B cell (primary cell): Measurements from ENCODE around the gene TRIM65. TPM values are rescaled to one million over a fixed set of nuclear protein-coding genes. Genes with fewer than 3 reads are reported as not detected.

Experiments
- ATAC-seq: fragments of 200-7000 bp; cut with Tn5 transposase; one replicate; pipeline ENCODE4 v1.10.0; 2021; ENCODE audit warnings: low read depth, mild to moderate bottlenecking, moderate number of reproducible peaks, moderate library complexity
- CTCF ChIA-PET: fragments of 350-600 bp; sonication (Branson Sonifier 250); formaldehyde crosslinking; loops from one replicate; lab custom pipeline; 2021; ENCODE audit warnings: antibody characterized with exemption, inconsistent platforms; lab: Charles Lee
- POLR2A ChIA-PET: fragments of 350-600 bp; sonication (Branson Sonifier 250); formaldehyde crosslinking; loops from one replicate; lab custom pipeline; 2021; ENCODE audit warnings: antibody characterized with exemption; lab: Charles Lee
- DNase-seq: peaks from one replicate; pipeline ENCODE4 v3.0.0; 2013
- H2AFZ ChIP-seq: 2 replicates; pipeline ENCODE4 v1.6.1; 2012; ENCODE audit warnings: mild to moderate bottlenecking, low read depth, low read length; ENCODE audit not compliant: insufficient read depth, poor library complexity, severe bottlenecking
- H3K27ac ChIP-seq, 2 donors: 1 replicate in 1 of 2; 2 replicates in 1 of 2; pipeline ENCODE4 v1.5.1; 2012 to 2013; ENCODE audit warnings: low read length in 2 of 2, mild to moderate bottlenecking in 2 of 2, moderate library complexity in 1 of 2
- H3K27me3 ChIP-seq, 4 experiments: fragments of 200-600 bp in 1 of 4; sonication (generic) in 1 of 4; replicated peaks in 1 of 4; 1 replicate in 2 of 4; 2 replicates in 2 of 4; pipeline versions ENCODE4 v1.6.1 to v1.7.0; 2013 to 2016; ENCODE audit warnings: low read length in 3 of 4, mild to moderate bottlenecking in 2 of 4, mixed read lengths in 1 of 4, moderate library complexity in 1 of 4; ENCODE audit not compliant: insufficient read depth in 4 of 4, control insufficient read depth in 3 of 4; ENCODE audit errors: control extremely low read depth in 1 of 4
- H3K36me3 ChIP-seq, 2 experiments: replicated peaks in 1 of 2; 1 replicate in 1 of 2; 2 replicates in 1 of 2; pipeline versions ENCODE4 v1.6.1 to v1.7.1; 2013; ENCODE audit warnings: low read length in 1 of 2; ENCODE audit not compliant: insufficient read depth in 2 of 2, control insufficient read depth in 1 of 2; ENCODE audit errors: control extremely low read depth in 1 of 2, extremely low read depth in 1 of 2
- H3K4me1 ChIP-seq, 2 donors: fragments of 200-600 bp in 1 of 2; sonication (generic) in 1 of 2; 1 replicate in 1 of 2; 2 replicates in 1 of 2; pipeline versions ENCODE4 v1.5.1 to v1.6.1; 2013 to 2017; ENCODE audit warnings: low read length in 2 of 2; ENCODE audit not compliant: control insufficient read depth in 2 of 2, insufficient read depth in 2 of 2
- H3K4me2 ChIP-seq: replicated peaks from 2 replicates; pipeline ENCODE3; 2012; ENCODE audit warnings: mild to moderate bottlenecking, low read depth, low read length; ENCODE audit not compliant: poor library complexity, severe bottlenecking
- H3K4me3 ChIP-seq, 5 experiments: fragments of 200-600 bp in 1 of 5; sonication (generic) in 1 of 5; 1 replicate in 3 of 5; 2 replicates in 2 of 5; pipeline versions ENCODE4 v1.5.1 to v1.7.0; 2011 to 2016; ENCODE audit warnings: low read length in 4 of 5, mild to moderate bottlenecking in 4 of 5, low read depth in 2 of 5, control low read depth in 1 of 5, moderate library complexity in 1 of 5; ENCODE audit not compliant: insufficient read depth in 1 of 5; ENCODE audit errors: control extremely low read depth in 1 of 5, extremely low read depth in 1 of 5
- H3K79me2 ChIP-seq: fragments of 200-600 bp; sonication (generic); one replicate; pipeline ENCODE4 v1.6.0; 2016; ENCODE audit warnings: low read length; ENCODE audit not compliant: control insufficient read depth, insufficient read depth
- H3K9ac ChIP-seq: fragments of 200-600 bp; sonication (generic); 2 replicates; pipeline ENCODE4 v1.6.1; 2017; ENCODE audit warnings: mild to moderate bottlenecking, low read length, moderate library complexity
- H3K9me3 ChIP-seq, 3 donors: one replicate each; pipeline versions ENCODE4 v1.6.1 to v1.7.1; 2013; ENCODE audit warnings: low read length in 2 of 3; ENCODE audit not compliant: control insufficient read depth in 2 of 3, insufficient read depth in 1 of 3; ENCODE audit errors: control extremely low read depth in 1 of 3
- H4K20me1 ChIP-seq: 2 replicates; pipeline ENCODE4 v1.6.0; 2012; ENCODE audit warnings: mild to moderate bottlenecking, low read length; ENCODE audit not compliant: insufficient read depth, control insufficient read depth, poor library complexity, severe bottlenecking
- H3K27ac Mint-ChIP-seq: one replicate; pipeline ENCODE4 v1.8.0; 2021; ENCODE audit warnings: mixed read lengths
- H3K27me3 Mint-ChIP-seq: one replicate; pipeline ENCODE4 v1.8.0; 2021; ENCODE audit warnings: mixed read lengths
- H3K4me1 Mint-ChIP-seq: one replicate; pipeline ENCODE4 v1.8.0; 2021; ENCODE audit warnings: mixed read lengths
- H3K4me3 Mint-ChIP-seq: one replicate; pipeline ENCODE4 v1.8.0; 2021; ENCODE audit warnings: mixed read lengths
- H3K9me3 Mint-ChIP-seq: one replicate; pipeline ENCODE4 v1.8.0; 2022; ENCODE audit warnings: mixed read lengths; ENCODE audit not compliant: insufficient read depth
- EZH2 ChIP-seq: IDR thresholded peaks from 2 replicates; pipeline ENCODE4 v1.6.1; 2012; ENCODE audit warnings: borderline replicate concordance, low read depth, mild to moderate bottlenecking, moderate library complexity, low read length; ENCODE audit not compliant: insufficient read depth, poor library complexity, severe bottlenecking
- WGBS: methylation state at CpG from one replicate; pipeline ENCODE4 v1.1.5; 2013; ENCODE audit warnings: missing lambda C conversion rate; ENCODE audit not compliant: insufficient coverage; 5-methylcytosine and 5-hydroxymethylcytosine counted together
- intact Hi-C: fragments of 100-400 bp; cut with micrococcal nuclease; formaldehyde crosslinking; loops from one replicate; pipeline ENCODE4 v1.10.0; 2022
- polyA plus RNA-seq: library from polyadenylated mRNA; depleted of rRNA; stranded (reverse); fragments of >200 nt; gene quantifications from 2 replicates; pipeline ENCODE4 v1.2.3, GENCODE V29; 2012
- total RNA-seq, 2 donors: library from RNA; stranded (reverse); fragments of 120-200 nt in 1 of 2; gene quantifications; 1 replicate in 1 of 2; 2 replicates in 1 of 2; pipeline versions ENCODE4 v1.2.3 to v1.2.4, GENCODE V29; 2013 to 2022
- TF ChIP-seq, protein P1 (sequence below): fragments of 200-600 bp; IDR thresholded peaks from one replicate; pipeline ENCODE4 v1.8.0; 2022; ENCODE audit warnings: antibody characterized with exemption, mild to moderate bottlenecking

The TRIM65 gene
- total and polyA plus RNA-seq, 2 donors (not counting 1 experiment from before 2014, with no cell fraction given), result 16.8 to 40.7 TPM

DNA sequence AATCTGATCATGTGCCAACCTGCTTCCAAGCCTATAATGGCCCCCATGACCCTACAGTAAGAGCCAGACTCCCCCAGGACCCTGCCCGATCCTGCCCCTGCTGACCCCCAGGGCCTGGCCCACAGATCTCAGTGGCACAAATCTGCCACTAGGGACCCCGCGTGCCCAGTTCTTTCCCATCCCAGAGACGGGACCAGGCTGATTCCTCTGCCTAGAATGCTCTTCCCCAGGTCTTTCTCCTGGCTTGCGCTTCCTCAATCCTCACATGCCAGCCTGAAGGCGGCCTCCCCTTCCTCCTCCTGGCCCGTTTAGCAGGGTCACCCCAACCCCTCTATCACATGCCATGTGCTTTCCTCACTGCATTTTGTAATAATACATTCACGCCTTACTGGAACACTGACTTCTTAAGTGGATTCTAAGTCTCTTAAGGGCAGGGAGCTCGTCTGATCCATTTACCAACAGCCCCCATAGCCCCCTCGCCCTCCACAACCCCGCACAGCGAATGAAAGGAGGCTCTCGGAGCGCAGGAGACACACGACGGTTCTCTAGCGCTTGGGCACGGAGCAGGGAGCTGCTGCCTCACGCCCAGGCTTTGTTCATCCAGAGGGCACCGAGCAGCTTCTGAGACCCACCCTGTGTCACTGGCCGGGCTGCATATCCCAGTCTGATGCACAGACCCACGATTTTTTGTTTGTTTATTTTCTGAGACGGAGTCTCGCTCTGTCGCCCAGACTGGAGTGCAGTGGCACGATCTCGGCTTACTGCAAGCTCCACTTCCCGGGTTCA is 1.2 kb downstream of the TRIM65 start:
- intact Hi-C loops, result loop anchor here (1.0 to 2.0 kb wide), 4 partner anchors 10 to 51 kb away; partner anchors contain the start of genes UNC13D and WBP2
- CTCF ChIA-PET, result interaction anchor here (0.6 to 5.9 kb wide), 18 partner anchors 10 to 189 kb away, joined by 3 to 52 read pairs (median 6); partner anchors contain the start of genes GALK1, MRPL38, TRIM47 and UNC13D

More for the DNA sequence above, 1.2 kb downstream of the TRIM65 start:
- peaks cover 26% of the 10 kb centered on the region for H3K4me1 Mint-ChIP-seq
- H3K4me1 ChIP-seq, result peaks cover 16 to 19% of the 10 kb centered on the region in 2 donors
- H3K27me3 ChIP-seq, result no peaks in the 10 kb centered on the region
- peaks cover 2 to 39% of the 10 kb centered on the region in 2 experiments for H3K36me3 ChIP-seq
- peak overlapping the region; percentile 82 for H2AFZ ChIP-seq
- no peak overlapping the region for H3K27ac ChIP-seq
- peak overlapping the region in 4 of 5 experiments; percentile 58 to 80 (median 76) for H3K4me3 ChIP-seq
- peak overlapping the region; percentile 89 for H3K4me2 ChIP-seq
- H4K20me1 ChIP-seq, result peaks cover 36% of the 10 kb centered on the region
- 43% methylated on average over 24 of the region's 28 CpGs for WGBS
- no peaks in the 10 kb centered on the region for H3K27me3 Mint-ChIP-seq
- POLR2A ChIA-PET, result interaction anchor here (0.8 to 2.7 kb wide), 11 partner anchors 16 to 131 kb away, joined by 3 to 42 read pairs (median 6); partner anchors contain the start of genes FBF1, GALK1, TRIM47 and UNC13D
- peak overlapping the region; percentile 82 for H3K27ac Mint-ChIP-seq
- peak overlapping the region; percentile 69 for H3K9ac ChIP-seq
- H3K9me3 Mint-ChIP-seq, result no peaks in the 10 kb centered on the region
- no peak for TF ChIP-seq EZH2
- TF ChIP-seq, protein P1, sequence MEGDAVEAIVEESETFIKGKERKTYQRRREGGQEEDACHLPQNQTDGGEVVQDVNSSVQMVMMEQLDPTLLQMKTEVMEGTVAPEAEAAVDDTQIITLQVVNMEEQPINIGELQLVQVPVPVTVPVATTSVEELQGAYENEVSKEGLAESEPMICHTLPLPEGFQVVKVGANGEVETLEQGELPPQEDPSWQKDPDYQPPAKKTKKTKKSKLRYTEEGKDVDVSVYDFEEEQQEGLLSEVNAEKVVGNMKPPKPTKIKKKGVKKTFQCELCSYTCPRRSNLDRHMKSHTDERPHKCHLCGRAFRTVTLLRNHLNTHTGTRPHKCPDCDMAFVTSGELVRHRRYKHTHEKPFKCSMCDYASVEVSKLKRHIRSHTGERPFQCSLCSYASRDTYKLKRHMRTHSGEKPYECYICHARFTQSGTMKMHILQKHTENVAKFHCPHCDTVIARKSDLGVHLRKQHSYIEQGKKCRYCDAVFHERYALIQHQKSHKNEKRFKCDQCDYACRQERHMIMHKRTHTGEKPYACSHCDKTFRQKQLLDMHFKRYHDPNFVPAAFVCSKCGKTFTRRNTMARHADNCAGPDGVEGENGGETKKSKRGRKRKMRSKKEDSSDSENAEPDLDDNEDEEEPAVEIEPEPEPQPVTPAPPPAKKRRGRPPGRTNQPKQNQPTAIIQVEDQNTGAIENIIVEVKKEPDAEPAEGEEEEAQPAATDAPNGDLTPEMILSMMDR, result no peak
- no peaks in the 10 kb centered on the region for H3K9me3 ChIP-seq
- peak overlapping the region; percentile 85 for H3K4me3 Mint-ChIP-seq
- H3K79me2 ChIP-seq, result peaks cover 24% of the 10 kb centered on the region
- ATAC-seq (no peak), DNase-seq (peak; percentile 31)
